Testis (tissue), 3 donors: ENCODE data around the gene SRRM1. TPM values are rescaled to one million over a fixed set of nuclear protein-coding genes. Genes with fewer than 3 reads are reported as not detected.

Source experiments
- DNase-seq: peaks from one replicate; pipeline ENCODE4 v3.0.0-alpha.2; 2019
- H3K27ac ChIP-seq, 2 donors: fragments of 200-600 bp; sonication (generic); one replicate each; pipeline ENCODE4 v1.5.1; 2019
- H3K27me3 ChIP-seq: fragments of 200-600 bp; sonication (generic); one replicate; pipeline ENCODE4 v1.5.1; 2019
- H3K36me3 ChIP-seq: fragments of 200-600 bp; sonication (generic); one replicate; pipeline ENCODE4 v1.5.1; 2017; ENCODE audit warnings: low read depth; ENCODE audit errors: missing control alignments
- H3K4me1 ChIP-seq: fragments of 200-600 bp; sonication (generic); one replicate; pipeline ENCODE4 v1.5.1; 2019
- H3K4me3 ChIP-seq, 2 donors: fragments of 200-600 bp; sonication (generic); one replicate each; pipeline ENCODE4 v1.5.1; 2017 to 2019
- H3K9me3 ChIP-seq: fragments of 200-600 bp; sonication (generic); one replicate; pipeline ENCODE4 v1.5.1; 2017
- POLR2A ChIP-seq: fragments of 450-650 bp; IDR thresholded peaks from one replicate; pipeline ENCODE4 v1.6.1; 2017; ENCODE audit warnings: antibody characterized with exemption, mild to moderate bottlenecking, moderate library complexity
- WGBS, 2 donors: methylation state at CpG; one replicate each; pipeline ENCODE4 v1.1.5; 2018; 5-methylcytosine and 5-hydroxymethylcytosine counted together
- intact Hi-C: fragments of 100-400 bp; cut with DNase I; formaldehyde crosslinking; loops from one replicate; pipeline ENCODE4 v1.15.1; 2023; ENCODE audit warnings: low total_unique reads
- polyA plus RNA-seq: library from polyadenylated mRNA; stranded (reverse); fragments of 350-450 nt; fragmentation: Illumina TruSeq; extraction: RNeasy Lipid Tissue Mini Kit (QIAGEN cat#74804); gene quantifications from one replicate; pipeline ENCODE4 v1.2.3, GENCODE V29; 2014; ENCODE audit warnings: low read depth, low replicate concordance; ENCODE audit not compliant: insufficient read depth
- total RNA-seq, 2 donors: library from RNA; depleted of rRNA; stranded (reverse); fragments of >200 nt; gene quantifications; one replicate each; pipeline ENCODE4 v1.2.3, GENCODE V29; 2016
- TF ChIP-seq, protein P1 (sequence below), 3 experiments: fragments of 450-650 bp in 2 of 3; fragments of 200-600 bp in 1 of 3; sonication (generic) in 1 of 3; IDR thresholded peaks; one replicate each; pipeline ENCODE4 v1.5.1; 2016 to 2019; ENCODE audit warnings: antibody characterized with exemption in 3 of 3, mild to moderate bottlenecking in 2 of 3, moderate library complexity in 1 of 3

Gene SRRM1
- total and polyA plus RNA-seq, 3 donors from 2014 or later: 91.0 to 235 (median 193) TPM

DNA sequence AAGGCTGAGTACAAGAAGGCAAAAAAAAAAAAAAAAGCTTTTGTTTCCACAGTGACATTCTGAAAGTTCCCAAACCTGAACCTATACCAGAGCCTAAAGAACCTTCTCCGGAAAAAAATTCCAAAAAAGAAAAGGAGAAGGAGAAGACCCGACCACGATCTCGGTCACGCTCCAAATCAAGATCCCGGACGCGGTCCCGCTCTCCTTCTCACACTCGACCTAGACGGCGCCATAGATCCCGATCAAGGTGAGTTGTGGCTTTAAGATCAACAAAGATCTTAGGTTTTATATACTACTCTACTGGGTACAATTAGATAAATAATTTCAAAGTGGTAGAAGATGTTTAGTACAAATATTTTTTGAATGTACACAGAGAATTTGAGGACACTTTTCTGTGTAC is 9.3 kb downstream of the SRRM1 start:
- TF ChIP-seq, protein P1, sequence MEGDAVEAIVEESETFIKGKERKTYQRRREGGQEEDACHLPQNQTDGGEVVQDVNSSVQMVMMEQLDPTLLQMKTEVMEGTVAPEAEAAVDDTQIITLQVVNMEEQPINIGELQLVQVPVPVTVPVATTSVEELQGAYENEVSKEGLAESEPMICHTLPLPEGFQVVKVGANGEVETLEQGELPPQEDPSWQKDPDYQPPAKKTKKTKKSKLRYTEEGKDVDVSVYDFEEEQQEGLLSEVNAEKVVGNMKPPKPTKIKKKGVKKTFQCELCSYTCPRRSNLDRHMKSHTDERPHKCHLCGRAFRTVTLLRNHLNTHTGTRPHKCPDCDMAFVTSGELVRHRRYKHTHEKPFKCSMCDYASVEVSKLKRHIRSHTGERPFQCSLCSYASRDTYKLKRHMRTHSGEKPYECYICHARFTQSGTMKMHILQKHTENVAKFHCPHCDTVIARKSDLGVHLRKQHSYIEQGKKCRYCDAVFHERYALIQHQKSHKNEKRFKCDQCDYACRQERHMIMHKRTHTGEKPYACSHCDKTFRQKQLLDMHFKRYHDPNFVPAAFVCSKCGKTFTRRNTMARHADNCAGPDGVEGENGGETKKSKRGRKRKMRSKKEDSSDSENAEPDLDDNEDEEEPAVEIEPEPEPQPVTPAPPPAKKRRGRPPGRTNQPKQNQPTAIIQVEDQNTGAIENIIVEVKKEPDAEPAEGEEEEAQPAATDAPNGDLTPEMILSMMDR (IDR thresholded peaks at IDR 0.05): no peak
- TF ChIP-seq POLR2A: no peak
- no peaks in the 10 kb centered on the region for H3K27me3 ChIP-seq
- H3K4me3 ChIP-seq: no peak overlapping the region
- no peaks in the 10 kb centered on the region for H3K4me1 ChIP-seq
- WGBS, 2 donors: 92 to 96% methylated on average over 13 of the region's 13 CpGs
- no peaks in the 10 kb centered on the region for H3K9me3 ChIP-seq
- DNase-seq: no peak
- intact Hi-C loops: no loop called here
- no peaks in the 10 kb centered on the region for H3K36me3 ChIP-seq
- no peak overlapping the region for H3K27ac ChIP-seq

DNA sequence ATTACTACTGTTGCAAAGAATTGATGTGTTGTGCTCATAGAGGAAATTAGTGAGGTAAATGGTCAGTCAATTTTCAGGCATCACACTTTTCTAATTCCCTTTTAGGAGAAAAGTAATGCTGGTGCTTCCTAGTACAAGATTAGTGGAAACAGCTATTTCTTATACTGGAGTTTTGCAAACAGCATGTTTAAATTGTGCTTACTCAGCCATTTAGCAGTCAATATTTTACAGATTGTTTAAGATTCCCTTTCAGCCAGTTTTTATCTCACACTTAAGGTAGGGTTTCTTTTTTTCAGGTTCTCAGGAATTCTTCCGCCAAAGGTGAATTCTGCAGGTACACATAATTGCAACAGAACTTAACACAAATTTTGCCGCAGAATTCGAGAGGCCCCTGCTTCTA is 10.9 kb downstream of the SRRM1 start:
- DNase-seq: no peak
- no peak for TF ChIP-seq POLR2A
- TF ChIP-seq, protein P1 (IDR thresholded peaks at IDR 0.05): no peak
- 92 to 93% methylated on average over 3 of the region's 3 CpGs for WGBS, 2 donors
- Histone ChIP-seq H3K4me3 (no peak overlapping the region), H3K4me1 (no peaks in the 10 kb centered on the region), H3K36me3 (no peaks in the 10 kb centered on the region), H3K27ac (no peak overlapping the region), H3K9me3 (no peaks in the 10 kb centered on the region), H3K27me3 (no peaks in the 10 kb centered on the region)
- intact Hi-C loops: no loop called here

DNA sequence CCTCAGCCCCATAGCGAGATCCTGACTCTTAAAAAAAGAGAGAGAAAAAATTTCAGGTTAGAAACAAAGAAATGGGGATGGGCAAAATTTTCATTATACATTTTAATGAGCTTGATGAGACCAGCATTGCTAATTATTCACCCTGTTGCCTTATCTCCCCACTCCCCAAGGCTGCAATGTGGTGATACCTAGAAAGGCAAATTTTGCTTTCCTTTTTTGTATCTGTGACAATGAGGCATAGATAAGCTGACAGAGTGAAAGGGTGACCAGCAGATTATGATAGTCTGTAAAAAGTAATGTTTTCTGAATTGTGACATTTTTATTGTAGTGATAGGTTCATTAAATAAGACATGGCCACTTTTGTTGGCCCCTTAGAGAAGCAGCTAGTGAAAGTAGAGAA is 12.9 kb downstream of the SRRM1 start:
- H3K4me1 ChIP-seq: no peaks in the 10 kb centered on the region
- no peak for TF ChIP-seq POLR2A
- TF ChIP-seq, protein P1 (IDR thresholded peaks at IDR 0.05): no peak
- H3K4me3 ChIP-seq: no peak overlapping the region
- H3K27me3 ChIP-seq: no peaks in the 10 kb centered on the region
- H3K36me3 ChIP-seq: no peaks in the 10 kb centered on the region
- DNase-seq: no peak
- intact Hi-C loops: no loop called here
- no peak overlapping the region for H3K27ac ChIP-seq
- WGBS, 2 donors: 82 to 83% methylated on average over 1 of the region's 1 CpG
- H3K9me3 ChIP-seq: no peaks in the 10 kb centered on the region

DNA sequence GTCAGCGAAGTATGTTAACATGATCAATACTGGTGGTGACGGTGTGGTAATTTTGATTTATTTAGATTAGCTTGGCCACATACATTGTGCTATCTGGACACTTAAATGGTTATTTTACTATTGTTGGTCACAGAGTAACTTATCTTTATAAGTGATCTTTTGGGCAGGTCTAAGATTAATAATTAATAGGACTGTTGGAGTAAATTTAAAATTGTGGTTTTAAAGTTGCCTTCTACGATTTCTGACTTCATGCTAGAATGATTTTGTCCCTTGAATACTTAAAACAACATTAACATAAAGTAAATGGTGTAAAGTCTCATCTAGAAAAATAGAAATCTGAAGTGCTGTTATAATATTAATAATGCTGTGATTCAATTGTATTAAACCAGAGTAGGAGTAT is 14.7 kb downstream of the SRRM1 start:
- Histone ChIP-seq H3K9me3 (no peaks in the 10 kb centered on the region), H3K27me3 (no peaks in the 10 kb centered on the region), H3K36me3 (no peaks in the 10 kb centered on the region), H3K27ac (no peak overlapping the region), H3K4me1 (no peaks in the 10 kb centered on the region), H3K4me3 (no peak overlapping the region)
- WGBS, 2 donors: 93 to 95% methylated on average over 3 of the region's 3 CpGs
- TF ChIP-seq, protein P1 (IDR thresholded peaks at IDR 0.05): no peak
- intact Hi-C loops: no loop called here
- no peak for DNase-seq

DNA sequence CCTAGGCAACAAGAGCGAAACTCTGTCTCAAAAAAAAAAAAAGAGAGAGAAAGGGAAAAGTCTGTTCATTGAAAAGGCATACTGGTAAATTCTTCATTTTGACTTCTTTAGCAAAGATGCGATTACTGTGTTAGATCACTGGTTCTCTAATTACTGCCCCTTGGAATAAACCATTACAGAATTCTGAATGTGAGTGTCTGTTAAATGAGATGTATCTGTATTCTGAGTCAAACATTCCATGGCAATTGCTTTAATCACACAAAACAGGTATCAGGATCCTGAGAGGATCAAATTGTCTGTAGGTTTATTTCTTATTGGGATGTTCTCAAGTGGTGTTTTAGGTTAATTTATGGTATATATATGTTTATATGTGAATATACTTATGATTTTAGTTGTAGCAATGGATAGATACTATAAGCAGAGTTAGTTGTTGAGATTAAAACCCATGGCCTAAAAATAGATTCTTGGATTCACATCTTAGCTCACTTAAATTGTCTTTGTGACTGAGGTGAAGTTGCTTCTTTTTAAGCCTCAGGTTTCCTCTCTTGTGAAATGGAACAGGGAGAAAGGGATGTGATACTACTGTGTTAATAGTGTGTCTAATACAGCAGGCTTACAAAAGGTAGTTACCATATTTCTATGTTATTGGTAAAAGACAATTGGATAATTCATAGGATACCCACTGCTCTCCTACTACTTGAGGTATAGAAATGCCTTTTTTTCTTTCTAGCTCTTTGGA is 16.2 kb downstream of the SRRM1 start:
- no peak overlapping the region for H3K4me3 ChIP-seq
- no peak for DNase-seq
- H3K4me1 ChIP-seq: peaks cover 2% of the 10 kb centered on the region
- H3K27me3 ChIP-seq: no peaks in the 10 kb centered on the region
- H3K27ac ChIP-seq: no peak overlapping the region
- no peaks in the 10 kb centered on the region for H3K36me3 ChIP-seq
- no peaks in the 10 kb centered on the region for H3K9me3 ChIP-seq
- TF ChIP-seq POLR2A: no peak
- TF ChIP-seq, protein P1 (IDR thresholded peaks at IDR 0.05): no peak
- intact Hi-C loops: no loop called here
- 96 to 97% methylated on average over 2 of the region's 2 CpGs for whole genome bisulfite sequencing, 2 donors
